ENCODE measurements around the gene LLCFC1.

DNA sequence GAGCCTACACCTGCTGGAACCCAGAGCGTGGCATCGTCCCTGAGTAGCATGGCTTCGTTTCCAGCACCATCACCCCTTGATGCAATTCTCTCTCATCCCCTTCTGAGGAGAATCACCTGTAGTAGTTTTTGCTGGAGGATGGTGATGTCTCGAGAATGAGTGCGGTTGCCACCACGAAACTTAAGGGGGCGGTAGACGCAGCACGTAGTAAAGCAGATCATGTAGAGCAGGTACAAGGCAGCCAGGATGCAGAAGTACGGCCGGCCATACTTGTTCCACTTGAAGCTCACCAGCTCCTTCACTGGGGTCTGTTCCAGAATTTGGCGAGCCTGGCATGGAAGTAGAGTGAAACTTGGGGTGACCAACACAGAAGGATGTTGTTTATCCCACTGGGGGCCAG is 13.9 kb upstream of the LLCFC1 start:
- TF ChIP-seq CTCF (conservative IDR thresholded peaks at IDR 0.05; ENCODE audit: low read depth, low read length) (peak; percentile 30; the same call in 1 of the 2 replicates), EZH2 (IDR thresholded peaks at IDR 0.05; ENCODE audit: low read length, unreplicated experiment) (no peak), EZH2phosphoT487 (IDR thresholded peaks at IDR 0.05; ENCODE audit: borderline replicate concordance, low read length) (no peak)

All from PC-3 (cell line).